HepG2 (cell line): ENCODE data around the gene NELFB. TPM values are rescaled to one million over a fixed set of nuclear protein-coding genes. Genes with fewer than 3 reads are reported as not detected.

Experiments used
- AHR ChIP-seq: IDR thresholded peaks from 2 replicates; pipeline ENCODE4 v1.6.1; 2018; ENCODE audit warnings: missing genetic modification reagents, missing compliant biosample characterization
- ARNT ChIP-seq: fragments of 450-650 bp; IDR thresholded peaks from 2 replicates; pipeline ENCODE4 v1.6.1; 2017
- ATF3 ChIP-seq: sonication (generic); formaldehyde crosslinking; IDR thresholded peaks from 2 replicates; pipeline ENCODE4 v1.4.0; 2020; ENCODE audit warnings: missing genetic modification reagents
- FIP1L1 ChIP-seq: fragments of 200-400 bp; formaldehyde crosslinking; IDR thresholded peaks from 2 replicates; pipeline ENCODE4 v1.6.1; 2018; ENCODE audit warnings: low read depth, mild to moderate bottlenecking, low read length, moderate library complexity, borderline replicate concordance; ENCODE audit not compliant: insufficient read depth
- GPN1 ChIP-seq: sonication (generic); formaldehyde crosslinking; IDR thresholded peaks from 2 replicates; pipeline ENCODE4 v1.5.1; 2020; ENCODE audit warnings: missing genetic modification reagents, borderline replicate concordance
- HDAC2 ChIP-seq: sonication (generic); formaldehyde crosslinking; IDR thresholded peaks from 2 replicates; pipeline ENCODE4 v1.4.0; 2020; ENCODE audit warnings: missing genetic modification reagents
- HNRNPL ChIP-seq: fragments of 200-400 bp; formaldehyde crosslinking; IDR thresholded peaks from 2 replicates; pipeline ENCODE4 v1.6.1; 2017; ENCODE audit warnings: mild to moderate bottlenecking, low read depth, low read length
- IKZF1 ChIP-seq: fragments of 450-650 bp; IDR thresholded peaks from 2 replicates; pipeline ENCODE4 v1.7.1; 2016
- KAT2B ChIP-seq: fragments of 150-350 bp; IDR thresholded peaks from 2 replicates; pipeline ENCODE4 v1.6.1; 2014; ENCODE audit warnings: low read depth, low read length, borderline replicate concordance
- KDM6A ChIP-seq: IDR thresholded peaks from 2 replicates; pipeline ENCODE4 v1.6.1; 2016; ENCODE audit warnings: low read depth
- MIER2 ChIP-seq: IDR thresholded peaks from 2 replicates; pipeline ENCODE4 v1.6.1; 2016; ENCODE audit warnings: missing biosample characterization, missing genetic modification reagents
- POGK ChIP-seq: sonication (generic); formaldehyde crosslinking; conservative IDR thresholded peaks from 2 replicates; pipeline ENCODE4 v1.8.0; 2022; ENCODE audit warnings: mild to moderate bottlenecking, moderate library complexity, missing genetic modification reagents
- PTBP1 ChIP-seq: fragments of 200-400 bp; formaldehyde crosslinking; IDR thresholded peaks from 2 replicates; pipeline ENCODE4 v1.6.1; 2018; ENCODE audit warnings: low read length, low read depth; ENCODE audit not compliant: poor library complexity, severe bottlenecking
- TRAFD1 ChIP-seq: sonication (generic); formaldehyde crosslinking; IDR thresholded peaks from 2 replicates; pipeline ENCODE4 v1.5.1; 2020; ENCODE audit warnings: missing genetic modification reagents, mild to moderate bottlenecking, borderline replicate concordance
- ZMYM4 ChIP-seq: sonication (generic); formaldehyde crosslinking; IDR thresholded peaks from 2 replicates; pipeline ENCODE4 v1.8.1; 2023; ENCODE audit warnings: mild to moderate bottlenecking, missing genetic modification reagents
- polyA plus RNA-seq, 8 experiments: library from polyadenylated mRNA; depleted of rRNA in 3 of 8; stranded (reverse) in 7 of 8; unstranded in 1 of 8; fragments of >200 nt; fragmentation: Illumina TruSeq in 4 of 8; extraction: Trizol in 4 of 8; gene quantifications; 2 replicates each; pipeline versions ENCODE4 v1.2.1 to v1.2.3, GENCODE V29; 2011 to 2016; ENCODE audit warnings: low read depth in 4 of 8, missing spikeins in 1 of 8, mixed read lengths in 1 of 8; ENCODE audit not compliant: insufficient read depth in 1 of 8
- total RNA-seq, 5 experiments: library from RNA; depleted of rRNA; stranded (reverse); fragments of >200 nt; fragmentation: Illumina TruSeq; extraction: Trizol; gene quantifications; 2 replicates each; pipeline ENCODE4 v1.2.3, GENCODE V29; 2016; ENCODE audit warnings: low read depth in 1 of 5
- TF ChIP-seq, protein P1 (sequence below): sonication (generic); formaldehyde crosslinking; IDR thresholded peaks from 2 replicates; pipeline ENCODE4 v1.5.0; 2020; ENCODE audit warnings: missing genetic modification reagents
- TF ChIP-seq, protein P2 (sequence below): IDR thresholded peaks from 2 replicates; pipeline ENCODE4 v1.6.1; 2012; ENCODE audit warnings: low read depth, low read length, improper control_type of control experiment
- TF ChIP-seq, protein P3 (sequence below): sonication (generic); formaldehyde crosslinking; IDR thresholded peaks from 2 replicates; pipeline ENCODE4 v1.8.0; 2022; ENCODE audit warnings: mild to moderate bottlenecking, missing genetic modification reagents, borderline replicate concordance
- TF ChIP-seq, protein P4 (sequence below): sonication (generic); formaldehyde crosslinking; IDR thresholded peaks from 2 replicates; pipeline ENCODE4 v1.5.0; 2020; ENCODE audit warnings: mild to moderate bottlenecking, missing genetic modification reagents, borderline replicate concordance

Gene NELFB
- total and polyA plus RNA-seq, 2 of the 13 experiments (the other 11 are each of a cell fraction or from before 2014, with no cell fraction given), result 26.5 to 45.8 TPM

- TF ChIP-seq ATF3 (CRISPR knock-in tag), result peak; percentile 42; the same call in 1 of the 2 replicates
- no peak for TF ChIP-seq ZMYM4 (CRISPR knock-in tag)
- TF ChIP-seq ARNT, result no peak
- TF ChIP-seq TRAFD1, result no peak
- TF ChIP-seq, protein P1, sequence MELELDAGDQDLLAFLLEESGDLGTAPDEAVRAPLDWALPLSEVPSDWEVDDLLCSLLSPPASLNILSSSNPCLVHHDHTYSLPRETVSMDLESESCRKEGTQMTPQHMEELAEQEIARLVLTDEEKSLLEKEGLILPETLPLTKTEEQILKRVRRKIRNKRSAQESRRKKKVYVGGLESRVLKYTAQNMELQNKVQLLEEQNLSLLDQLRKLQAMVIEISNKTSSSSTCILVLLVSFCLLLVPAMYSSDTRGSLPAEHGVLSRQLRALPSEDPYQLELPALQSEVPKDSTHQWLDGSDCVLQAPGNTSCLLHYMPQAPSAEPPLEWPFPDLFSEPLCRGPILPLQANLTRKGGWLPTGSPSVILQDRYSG (CRISPR knock-in tag), result no peak
- no peak for TF ChIP-seq GPN1
- no peak for TF ChIP-seq PTBP1
- no peak for TF ChIP-seq FIP1L1
- TF ChIP-seq MIER2 (CRISPR knock-in tag), result no peak
- no peak for TF ChIP-seq IKZF1
- TF ChIP-seq POGK, result peak; percentile 63; the same call in 1 of the 2 replicates
- 0 out of 2 replicates have a peak, but pooled peaks have one; percentile 28 for TF ChIP-seq HNRNPL
- peak; percentile 53; the same call in 1 of the 2 replicates for TF ChIP-seq HDAC2 (CRISPR knock-in tag)
- TF ChIP-seq, protein P2, sequence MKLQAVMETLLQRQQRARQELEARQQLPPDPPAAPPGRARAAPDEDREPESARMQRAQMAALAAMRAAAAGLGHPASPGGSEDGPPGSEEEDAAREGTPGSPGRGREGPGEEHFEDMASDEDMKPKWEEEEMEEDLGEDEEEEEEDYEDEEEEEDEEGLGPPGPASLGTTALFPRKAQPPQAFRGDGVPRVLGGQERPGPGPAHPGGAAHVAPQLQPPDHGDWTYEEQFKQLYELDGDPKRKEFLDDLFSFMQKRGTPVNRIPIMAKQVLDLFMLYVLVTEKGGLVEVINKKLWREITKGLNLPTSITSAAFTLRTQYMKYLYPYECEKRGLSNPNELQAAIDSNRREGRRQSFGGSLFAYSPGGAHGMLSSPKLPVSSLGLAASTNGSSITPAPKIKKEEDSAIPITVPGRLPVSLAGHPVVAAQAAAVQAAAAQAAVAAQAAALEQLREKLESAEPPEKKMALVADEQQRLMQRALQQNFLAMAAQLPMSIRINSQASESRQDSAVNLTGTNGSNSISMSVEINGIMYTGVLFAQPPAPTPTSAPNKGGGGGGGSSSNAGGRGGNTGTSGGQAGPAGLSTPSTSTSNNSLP, result no peak
- TF ChIP-seq KAT2B, result no peak
- TF ChIP-seq KDM6A (CRISPR knock-in tag), result 0 out of 2 replicates have a peak, but pooled peaks have one; percentile 28
- TF ChIP-seq, protein P3, sequence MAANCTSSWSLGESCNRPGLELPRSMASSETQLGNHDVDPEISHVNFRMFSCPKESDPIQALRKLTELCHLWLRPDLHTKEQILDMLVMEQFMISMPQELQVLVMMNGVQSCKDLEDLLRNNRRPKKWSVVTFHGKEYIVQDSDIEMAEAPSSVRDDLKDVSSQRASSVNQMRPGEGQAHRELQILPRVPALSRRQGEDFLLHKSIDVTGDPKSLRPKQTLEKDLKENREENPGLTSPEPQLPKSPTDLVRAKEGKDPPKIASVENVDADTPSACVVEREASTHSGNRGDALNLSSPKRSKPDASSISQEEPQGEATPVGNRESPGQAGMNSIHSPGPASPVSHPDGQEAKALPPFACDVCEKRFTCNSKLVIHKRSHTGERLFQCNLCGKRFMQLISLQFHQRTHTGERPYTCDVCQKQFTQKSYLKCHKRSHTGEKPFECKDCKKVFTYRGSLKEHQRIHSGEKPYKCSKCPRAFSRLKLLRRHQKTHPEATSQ, result 0 out of 2 replicates have a peak, but pooled peaks have one; percentile 33
- TF ChIP-seq, protein P4, sequence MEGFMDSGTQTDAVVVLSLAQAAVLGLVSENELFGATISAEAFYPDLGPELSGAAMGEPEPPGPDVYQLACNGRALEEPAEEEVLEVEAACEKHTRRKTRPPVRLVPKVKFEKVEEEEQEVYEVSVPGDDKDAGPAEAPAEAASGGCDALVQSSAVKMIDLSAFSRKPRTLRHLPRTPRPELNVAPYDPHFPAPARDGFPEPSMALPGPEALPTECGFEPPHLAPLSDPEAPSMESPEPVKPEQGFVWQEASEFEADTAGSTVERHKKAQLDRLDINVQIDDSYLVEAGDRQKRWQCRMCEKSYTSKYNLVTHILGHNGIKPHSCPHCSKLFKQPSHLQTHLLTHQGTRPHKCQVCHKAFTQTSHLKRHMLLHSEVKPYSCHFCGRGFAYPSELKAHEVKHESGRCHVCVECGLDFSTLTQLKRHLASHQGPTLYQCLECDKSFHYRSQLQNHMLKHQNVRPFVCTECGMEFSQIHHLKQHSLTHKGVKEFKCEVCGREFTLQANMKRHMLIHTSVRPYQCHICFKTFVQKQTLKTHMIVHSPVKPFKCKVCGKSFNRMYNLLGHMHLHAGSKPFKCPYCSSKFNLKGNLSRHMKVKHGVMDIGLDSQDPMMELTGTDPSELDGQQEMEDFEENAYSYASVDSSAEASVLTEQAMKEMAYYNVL (CRISPR knock-in tag), result peak; percentile 14
- no peak for TF ChIP-seq AHR (CRISPR knock-in tag)
Observed at GRCh38 chr9:137241490-137242268, 13.4 kb upstream of the NELFB start (continued).
